ENCODE measurements around the gene NOL8. TPM values are rescaled to one million over a fixed set of nuclear protein-coding genes. Genes with fewer than 3 reads are reported as not detected.

Gene NOL8
- total RNA-seq, 1 donor from 2014 or later: 12.6 TPM

GRCh38 chr9:92275541-92275940 is 49.6 kb downstream of the NOL8 start:
- DNase-seq (ENCODE audit: low spot score in 2 of 2) (no peak), FAIRE-seq (no peak)

- DNase-seq (ENCODE audit: low spot score in 2 of 2) (no peak), FAIRE-seq (no peak)
Measured at GRCh38 chr9:92270511-92270910, 54.6 kb downstream of the NOL8 start.

DNA sequence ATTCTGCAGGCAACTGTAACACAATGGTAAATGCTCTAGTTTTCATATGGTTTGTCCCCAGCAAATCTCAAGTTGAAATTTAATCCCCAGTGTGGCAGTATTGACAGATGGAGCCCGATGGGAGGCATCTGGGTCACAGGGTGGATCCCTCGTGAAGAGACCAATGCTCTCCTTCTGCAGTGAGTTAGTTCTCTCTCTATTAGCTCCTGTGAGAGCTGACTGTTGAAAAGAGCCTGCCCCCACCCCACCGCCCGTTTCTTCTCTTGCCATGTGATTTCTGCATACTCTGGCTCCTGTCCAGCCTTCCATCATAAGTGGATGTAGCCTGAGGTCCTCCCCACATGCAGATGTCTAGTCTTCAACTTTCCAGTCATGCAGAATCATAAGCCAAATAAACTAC is 58.7 kb downstream of the NOL8 start:
- DNase-seq (ENCODE audit: low spot score in 2 of 2) (no peak), FAIRE-seq (no peak)

- FAIRE-seq (no peak), DNase-seq (ENCODE audit: low spot score in 2 of 2) (no peak)
Measured at GRCh38 chr9:92265154-92265553, 60.0 kb downstream of the NOL8 start.

DNA sequence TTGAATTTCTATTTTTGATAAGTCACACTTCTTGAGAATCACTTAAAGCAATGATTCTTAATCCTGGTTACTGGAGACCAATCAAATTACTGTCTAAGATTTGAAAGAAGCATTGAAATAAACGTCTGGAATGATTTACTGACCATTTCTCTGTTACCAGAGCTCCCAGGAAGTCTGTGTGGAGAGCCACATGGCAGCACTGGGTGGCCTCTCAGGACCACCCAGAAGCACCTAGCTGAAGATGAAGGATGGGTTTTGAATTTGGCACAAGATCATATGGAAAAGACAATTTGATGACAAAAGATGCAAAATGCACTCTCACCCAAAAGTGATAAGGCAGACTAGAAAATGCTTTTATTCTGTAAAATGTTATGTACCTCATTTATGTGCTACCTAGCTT is 62.0 kb downstream of the NOL8 start:
- DNase-seq (ENCODE audit: low spot score in 2 of 2) (no peak), FAIRE-seq (no peak)

DNA sequence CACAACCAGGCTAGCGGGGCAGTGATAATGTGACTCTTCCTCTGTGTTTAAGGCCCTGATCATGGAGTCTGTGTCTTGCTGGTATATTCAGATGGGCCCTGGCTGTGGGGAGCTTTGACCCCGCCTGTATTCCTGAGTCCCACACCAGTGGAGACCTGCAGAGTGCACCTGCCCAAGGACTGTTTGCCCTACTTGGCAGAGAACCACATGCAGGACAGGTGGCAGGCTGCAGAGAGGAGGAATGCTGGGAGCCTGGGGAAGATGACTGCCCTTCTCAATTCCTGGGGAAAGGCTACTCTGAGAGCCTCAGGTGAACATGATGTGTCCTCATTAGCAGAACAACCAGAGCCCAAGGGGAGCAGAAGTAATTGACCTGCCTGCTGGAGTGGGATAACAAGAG is 67.8 kb downstream of the NOL8 start:
- no peak for DNase-seq (ENCODE audit: low spot score in 2 of 2)
- FAIRE-seq: no peak

DNA sequence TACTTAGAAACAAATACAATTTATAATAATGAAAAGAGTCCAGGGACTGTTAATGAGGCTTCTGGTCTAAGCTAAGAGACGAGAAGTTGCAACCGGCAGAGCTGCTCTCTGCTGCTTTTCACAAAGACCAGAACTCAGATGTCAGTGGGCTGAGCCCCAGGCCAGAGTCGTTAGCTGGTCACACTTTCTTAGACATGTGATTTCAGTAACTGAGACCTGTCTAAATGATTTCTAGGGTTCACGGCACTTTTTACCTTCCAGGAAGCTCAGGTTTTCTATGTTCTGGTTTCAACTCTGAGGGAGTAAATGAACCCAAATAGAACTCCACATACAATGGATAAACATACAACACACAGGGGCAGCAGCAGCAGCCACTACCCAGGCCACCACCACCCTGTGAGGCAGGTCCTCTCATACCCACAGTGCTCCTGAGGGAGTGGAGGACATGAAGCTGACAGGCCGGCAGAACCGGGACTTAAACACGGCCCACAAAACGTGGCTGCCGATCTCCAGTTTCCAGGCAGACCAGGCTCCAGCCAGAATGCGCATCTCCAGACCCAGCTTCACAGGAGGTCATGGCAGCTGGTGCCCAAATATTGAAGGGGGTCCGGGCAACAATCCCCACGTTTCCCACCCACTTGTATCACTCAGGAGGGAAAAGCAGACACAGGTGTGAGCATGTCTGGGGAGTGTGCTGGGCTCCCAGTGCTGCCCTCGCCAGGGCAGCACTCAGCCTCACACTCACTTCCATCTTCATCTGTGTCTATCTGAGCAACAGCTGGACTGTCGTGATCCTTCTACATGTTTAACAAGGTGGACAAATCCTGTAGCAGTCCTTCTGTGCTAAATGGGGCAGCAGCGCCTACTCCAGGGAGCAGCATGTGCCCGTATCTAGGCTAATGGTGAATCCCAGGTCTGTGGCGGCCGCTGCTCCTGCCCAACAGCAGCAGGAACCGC is 70.5 kb downstream of the NOL8 start:
- no peak for DNase-seq (ENCODE audit: low spot score in 2 of 2)
- FAIRE-seq: no peak

DNA sequence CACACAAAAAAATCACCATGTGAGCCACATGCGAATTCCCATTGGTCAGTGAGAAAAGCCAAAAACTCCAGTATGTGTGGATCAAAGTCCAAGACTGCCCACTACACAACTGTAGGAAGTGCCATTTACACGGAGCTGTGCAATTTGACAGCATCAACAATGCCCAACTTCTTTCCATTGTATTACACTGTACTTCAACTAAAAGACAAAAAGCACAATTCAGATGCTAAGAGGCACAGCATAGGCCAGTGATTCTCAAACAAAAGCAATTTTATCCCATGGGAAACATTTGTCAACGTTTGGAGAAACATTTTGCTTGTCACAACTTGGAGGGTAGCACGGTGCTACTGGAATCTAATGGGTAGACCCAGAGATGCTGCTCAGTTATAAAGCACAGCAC is 71.5 kb downstream of the NOL8 start:
- FAIRE-seq (no peak), DNase-seq (ENCODE audit: low spot score in 2 of 2) (no peak)

DNA sequence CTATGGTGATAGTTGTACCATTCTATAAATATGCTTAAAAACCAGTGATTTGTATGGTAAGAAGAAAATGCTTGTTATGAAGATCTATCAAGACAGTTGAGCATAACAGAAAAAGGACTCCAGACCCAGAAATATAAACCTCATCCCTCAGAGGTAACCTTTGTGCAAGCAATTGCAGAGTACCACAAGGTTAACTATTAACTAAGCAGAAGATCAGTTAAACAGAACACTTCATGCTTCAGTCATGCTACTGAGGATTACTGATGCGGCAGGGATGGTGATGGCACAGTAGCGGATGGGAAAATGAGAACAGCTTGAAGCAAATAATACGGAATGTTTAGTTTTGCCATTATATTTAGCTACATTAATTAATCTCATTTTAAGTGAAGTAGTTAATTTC is 77.2 kb downstream of the NOL8 start:
- FAIRE-seq (no peak), DNase-seq (ENCODE audit: low spot score in 2 of 2) (no peak)

Small RNAs within 50 kb of the gene (small RNA-seq; reads per million reads assigned to genes)
- not detected for gene MIR3651
- not detected for gene SNORA84

Other genes with a start within 250 kb of the NOL8 start
- 81.9 TPM for gene SPTLC1, start 209.9 kb downstream of the NOL8 start, total RNA-seq
- 163 TPM for gene IARS1, start 31.7 kb downstream of the NOL8 start, total RNA-seq
- gene CENPP, start 603 bp upstream of the NOL8 start, total RNA-seq: 5.7 TPM
- 17.5 TPM for gene OGN, start 79.2 kb upstream of the NOL8 start, total RNA-seq
- gene OMD, start 99.1 kb upstream of the NOL8 start, total RNA-seq: 3.7 TPM
- gene ASPN, start 157.2 kb upstream of the NOL8 start, total RNA-seq: 5.3 TPM
- gene ECM2, start 210.6 kb upstream of the NOL8 start, total RNA-seq: 3.3 TPM

All from frontal cortex (tissue), 4 donors.